Measurements from ENCODE around the gene SEC61B.
A peak's percentile ranks its signal among the peaks of the same experiment; 100 is the strongest.

Gene SEC61B

GRCh38 chr9:99221621-99222415 lies at the start of gene SEC61B, which contains the start of gene ALG2:
TSS of gene SEC61B (plus strand) at chr9:99222282. CDS start at chr9:99222364, 82 bp downstream.
TSS of gene ALG2 (minus strand) at chr9:99221942. CDS start at chr9:99221894, 48 bp downstream.
- peak; percentile 94 for ATAC-seq
- Mint-ChIP-seq H3K4me3 (peak within 1 kb of the TSS; percentile 100), H3K4me1 (peaks cover 67% of the 10 kb centered on the region), H3K27ac (peak within 1 kb of the TSS; percentile 100), H3K36me3 (peaks cover 84% of the 10 kb centered on the region), H3K9me3 (no peaks in the 10 kb centered on the region)
- DNase-seq (ENCODE audit: low spot score in 2 of 2) = peak; percentile 91 to 97

DNA sequence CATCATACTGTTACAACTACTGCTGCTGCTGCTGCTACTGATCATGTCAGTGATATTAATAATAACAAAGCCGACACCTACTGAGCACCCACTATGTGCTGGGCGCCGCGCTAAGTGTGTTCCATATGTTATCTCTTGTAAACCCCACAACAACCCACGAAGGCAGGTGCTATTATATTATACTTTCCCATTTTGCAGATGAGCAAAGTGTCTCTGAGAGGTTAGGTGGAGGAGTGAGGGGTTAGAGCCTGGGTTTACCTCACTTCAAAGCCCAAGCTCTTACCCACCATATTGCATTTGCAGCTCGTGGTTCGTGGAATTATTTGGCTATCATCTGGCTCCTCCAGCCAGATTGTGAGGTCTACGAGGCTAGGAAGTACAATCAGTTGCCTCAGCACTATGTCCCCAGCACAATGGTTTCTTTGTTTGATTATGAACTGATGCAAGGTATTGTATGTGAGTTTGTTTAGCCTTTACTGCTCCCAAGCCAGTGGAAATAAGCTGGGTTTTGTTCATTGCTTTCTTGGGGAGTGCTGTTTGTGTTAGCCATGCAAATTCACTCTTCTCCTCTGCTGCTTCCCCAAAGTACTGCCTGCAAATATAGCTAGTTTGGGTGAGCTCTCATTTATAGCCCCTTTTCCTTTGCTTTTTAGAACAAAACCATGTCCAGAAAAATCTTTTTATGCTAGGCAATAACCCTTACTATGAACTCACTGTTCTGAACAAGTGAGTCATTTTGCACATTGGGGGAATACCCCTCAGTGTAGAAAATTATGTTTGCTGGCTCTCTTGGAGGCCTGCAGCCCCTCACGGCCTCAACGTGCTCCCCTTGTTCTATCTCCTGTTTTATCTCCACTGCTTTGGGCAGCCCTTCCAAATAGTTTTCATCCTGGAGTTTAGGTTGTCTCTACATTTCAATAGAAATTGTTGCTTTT lies 48.2 kb upstream of the SEC61B start:
- Mint-ChIP-seq H3K27ac (no peak overlapping the region), H3K9me3 (no peaks in the 10 kb centered on the region), H3K4me1 (peaks cover 26% of the 10 kb centered on the region), H3K4me3 (no peak overlapping the region), H3K36me3 (no peaks in the 10 kb centered on the region)
- peak; percentile 85 for ATAC-seq
- peak in 1 of 2 donors; percentile 47 for DNase-seq (ENCODE audit: low spot score in 2 of 2)

DNA sequence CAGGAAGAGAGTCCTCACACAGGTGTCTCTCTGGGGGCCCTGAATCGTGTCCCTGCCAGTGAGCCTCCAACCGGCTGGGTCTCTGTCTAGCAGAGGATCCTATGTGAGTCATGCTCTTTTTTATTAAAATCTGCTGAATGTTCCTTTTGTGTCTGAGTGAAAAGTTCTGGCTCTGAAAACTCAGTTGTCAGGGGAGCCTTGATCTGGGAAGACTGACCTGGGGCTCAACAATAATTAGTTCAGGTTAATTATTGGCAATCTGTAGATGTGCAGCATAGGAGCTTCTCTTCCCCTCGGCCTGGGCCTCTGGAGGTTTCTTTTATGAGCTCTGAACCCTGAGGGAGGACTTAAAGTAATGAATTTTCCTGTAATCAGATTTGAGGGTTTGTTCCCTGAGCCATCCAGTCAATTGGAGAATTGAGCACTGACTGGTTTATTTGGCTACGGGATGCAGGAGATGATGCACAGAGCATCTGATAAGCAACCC lies 45.5 kb upstream of the SEC61B start:
- Mint-ChIP-seq H3K36me3 (peaks cover 2% of the 10 kb centered on the region), H3K4me1 (peaks cover 53% of the 10 kb centered on the region), H3K4me3 (no peak overlapping the region), H3K27ac (no peak overlapping the region), H3K9me3 (no peaks in the 10 kb centered on the region)
- no peak for ATAC-seq
- peak in 1 of 2 donors; percentile 39 for DNase-seq (ENCODE audit: low spot score in 2 of 2)

DNA sequence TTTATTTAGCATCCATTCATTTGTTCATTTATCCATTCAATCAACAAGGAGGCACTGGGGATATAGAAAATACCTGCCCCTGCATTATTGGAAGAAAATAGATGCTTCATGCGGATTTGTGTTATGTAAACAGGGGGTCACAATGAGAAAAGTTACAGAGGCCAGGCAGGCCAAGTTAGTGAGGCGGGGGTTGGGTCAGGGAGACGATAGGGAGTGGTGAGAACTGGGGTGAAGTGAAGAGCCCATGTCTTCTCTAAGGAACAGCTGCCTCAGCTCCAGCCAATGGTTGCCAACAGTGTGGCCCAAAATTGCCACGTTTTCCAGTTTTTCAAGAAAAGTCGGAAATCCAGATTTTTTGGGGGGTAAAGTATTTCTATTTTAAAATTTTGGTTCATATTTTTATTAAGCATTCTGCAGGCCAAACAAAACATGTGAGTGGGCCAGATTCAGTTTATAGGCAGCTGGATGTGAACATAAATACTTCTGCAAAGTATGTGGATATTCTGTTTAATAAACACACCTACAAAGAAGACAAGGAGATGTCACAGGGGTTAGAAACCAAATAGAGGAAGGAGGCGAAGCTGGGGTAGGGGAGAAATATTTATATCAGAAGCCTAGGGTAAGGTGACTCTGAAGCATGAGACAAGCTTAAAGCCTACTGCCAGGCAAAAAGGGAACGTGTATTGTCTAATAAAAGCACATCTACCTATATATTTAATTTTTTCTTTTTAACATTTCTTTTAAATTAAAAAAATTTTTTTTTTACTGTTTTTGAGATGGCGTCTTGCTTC lies 44.3 kb upstream of the SEC61B start:
- Mint-ChIP-seq H3K27ac (no peak overlapping the region), H3K4me3 (no peak overlapping the region), H3K4me1 (peaks cover 65% of the 10 kb centered on the region), H3K9me3 (no peaks in the 10 kb centered on the region), H3K36me3 (peaks cover 4% of the 10 kb centered on the region)
- DNase-seq (ENCODE audit: low spot score in 2 of 2) (peak in 1 of 2 donors; percentile 29), ATAC-seq (no peak)

DNA sequence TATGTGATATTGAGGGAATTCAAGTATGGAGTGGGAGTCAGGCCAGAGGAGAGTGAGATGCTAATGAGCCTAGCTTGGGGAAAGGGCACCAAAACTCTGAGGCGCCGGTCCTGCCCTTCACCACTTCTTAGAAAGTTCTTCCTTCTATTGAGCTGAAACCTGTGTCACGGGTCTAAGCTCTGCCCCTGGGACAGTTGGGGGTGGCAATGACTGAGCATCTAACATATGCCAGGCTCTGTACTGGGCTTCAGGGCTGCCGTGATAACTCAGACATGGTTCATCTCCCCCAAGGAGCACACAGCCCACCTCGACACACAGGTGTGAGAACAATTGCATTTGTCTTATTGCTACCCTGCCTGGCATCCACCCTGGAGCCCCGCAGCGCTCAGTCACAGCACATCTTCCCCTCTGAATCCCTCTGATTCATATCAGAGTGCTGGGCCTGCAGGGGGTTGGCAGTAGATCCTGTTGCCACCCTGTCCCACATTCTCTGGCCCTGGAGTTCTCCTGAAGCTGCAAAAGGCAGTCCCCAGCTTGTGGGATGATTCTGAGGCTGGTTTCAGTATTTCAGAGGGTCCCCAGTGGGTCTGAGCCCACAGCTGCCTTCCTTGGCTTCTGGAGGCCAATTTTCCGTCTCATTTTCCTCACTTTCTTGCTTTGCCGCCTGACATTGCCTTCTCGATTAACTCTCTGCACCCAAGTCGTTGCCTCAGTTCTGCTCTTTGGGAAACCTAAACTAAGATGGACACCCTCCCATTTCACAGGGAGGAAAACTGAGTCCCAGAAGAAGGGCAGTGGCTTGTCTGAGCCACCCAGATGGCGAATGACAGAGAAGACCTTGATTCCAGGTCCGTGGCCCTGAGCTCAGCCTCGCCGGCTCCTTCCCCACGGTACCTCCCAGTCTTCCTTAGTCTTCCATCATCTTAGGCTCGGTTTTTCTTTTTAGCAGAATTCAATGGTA lies 42.9 kb upstream of the SEC61B start:
- DNase-seq (ENCODE audit: low spot score in 2 of 2) = peak in 1 of 2 donors; percentile 47
- ATAC-seq = no peak
- no peak overlapping the region for H3K27ac Mint-ChIP-seq
- peaks cover 4% of the 10 kb centered on the region for H3K36me3 Mint-ChIP-seq
- no peak overlapping the region for H3K4me3 Mint-ChIP-seq
- peaks cover 68% of the 10 kb centered on the region for H3K4me1 Mint-ChIP-seq
- no peaks in the 10 kb centered on the region for H3K9me3 Mint-ChIP-seq

- peak overlapping the region; percentile 93 for H3K27ac Mint-ChIP-seq
- H3K4me1 Mint-ChIP-seq = peaks cover 75% of the 10 kb centered on the region
- peak; percentile 83 for ATAC-seq
- DNase-seq (ENCODE audit: low spot score in 2 of 2) = peak in 1 of 2 donors; percentile 49
- peaks cover 4% of the 10 kb centered on the region for H3K36me3 Mint-ChIP-seq
- H3K9me3 Mint-ChIP-seq = no peaks in the 10 kb centered on the region
- peak overlapping the region; percentile 54 for H3K4me3 Mint-ChIP-seq
Measured at GRCh38 chr9:99180199-99180598, 41.9 kb upstream of the SEC61B start.

DNA sequence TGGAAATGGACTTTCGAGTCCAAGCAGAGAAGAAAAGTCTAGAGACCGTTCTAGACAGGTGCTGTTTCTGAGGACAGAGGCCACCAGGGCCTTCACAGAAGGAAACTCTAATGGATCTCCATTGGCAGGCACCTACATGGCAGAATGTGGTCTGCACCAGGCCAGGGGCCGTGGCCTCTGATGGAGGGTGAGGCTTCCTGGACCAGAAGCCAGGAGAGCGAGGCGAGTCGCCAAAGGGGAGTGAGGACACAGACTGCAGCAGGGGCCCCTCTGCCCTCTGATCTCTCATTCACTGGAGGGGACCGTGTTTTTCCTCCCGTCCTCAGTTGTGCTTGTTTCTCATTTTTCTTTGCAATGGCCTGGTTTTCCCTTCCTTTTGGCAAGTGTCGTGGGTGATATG lies 41.4 kb upstream of the SEC61B start:
- H3K4me1 Mint-ChIP-seq = peaks cover 79% of the 10 kb centered on the region

DNA sequence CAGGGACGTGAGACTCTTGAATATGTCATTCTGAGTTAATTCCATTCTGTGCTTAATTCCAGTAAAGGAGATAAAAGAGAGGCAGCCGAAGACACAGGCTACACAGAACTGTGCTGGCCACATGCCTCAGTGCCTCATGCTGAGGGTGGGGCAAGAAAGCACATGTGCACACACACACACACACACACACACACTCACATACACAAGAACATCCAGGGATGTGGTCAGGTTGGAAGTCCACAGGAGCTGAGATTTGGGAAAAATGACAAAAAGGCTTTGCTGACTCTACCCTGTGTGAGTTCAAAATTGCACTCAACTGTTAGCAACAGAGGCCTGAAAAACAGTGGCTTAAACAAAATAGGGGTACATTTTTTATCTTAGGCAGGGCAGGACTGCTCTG lies 40.9 kb upstream of the SEC61B start:
- H3K9me3 Mint-ChIP-seq = no peaks in the 10 kb centered on the region
- no peak for ATAC-seq
- peaks cover 80% of the 10 kb centered on the region for H3K4me1 Mint-ChIP-seq
- peaks cover 4% of the 10 kb centered on the region for H3K36me3 Mint-ChIP-seq
- peak overlapping the region; percentile 93 for H3K27ac Mint-ChIP-seq
- no peak for DNase-seq (ENCODE audit: low spot score in 2 of 2)
- peak overlapping the region; percentile 54 for H3K4me3 Mint-ChIP-seq

More for the DNA sequence above, 41.4 kb upstream of the SEC61B start:
- Mint-ChIP-seq H3K9me3 (no peaks in the 10 kb centered on the region), H3K36me3 (peaks cover 4% of the 10 kb centered on the region), H3K4me3 (peak overlapping the region; percentile 54), H3K27ac (peak overlapping the region; percentile 93)
- ATAC-seq (peak; percentile 3), DNase-seq (ENCODE audit: low spot score in 2 of 2) (peak in 1 of 2 donors; percentile 61)

DNA sequence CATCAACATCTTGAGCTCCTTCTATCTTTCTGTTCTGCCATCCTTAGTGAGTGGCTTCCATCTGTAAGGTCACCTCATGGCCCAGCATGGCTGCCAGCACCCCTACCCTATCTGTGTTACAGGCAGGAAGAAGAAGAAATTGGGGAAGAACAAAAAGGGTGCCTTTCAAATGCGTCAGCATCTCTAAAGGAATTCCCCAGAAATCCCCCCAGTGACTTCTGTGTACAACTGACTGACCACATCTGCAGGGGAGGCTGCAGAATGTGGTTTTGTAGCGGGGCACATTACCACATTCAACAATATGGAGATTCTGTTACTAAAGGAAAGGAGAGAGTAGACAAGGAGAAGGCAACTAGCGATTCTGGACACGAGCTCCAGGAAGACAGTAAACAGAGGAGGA lies 40.5 kb upstream of the SEC61B start:
- Mint-ChIP-seq H3K4me3 (peak overlapping the region; percentile 54), H3K9me3 (no peaks in the 10 kb centered on the region), H3K36me3 (peaks cover 4% of the 10 kb centered on the region), H3K4me1 (peaks cover 76% of the 10 kb centered on the region), H3K27ac (peak overlapping the region; percentile 93)
- ATAC-seq = peak; percentile 44
- peak; percentile 18 to 71 for DNase-seq (ENCODE audit: low spot score in 2 of 2)

GRCh38 chr9:99182356-99182755 lies 39.7 kb upstream of the SEC61B start:
- no peaks in the 10 kb centered on the region for H3K9me3 Mint-ChIP-seq
- ATAC-seq (no peak), DNase-seq (ENCODE audit: low spot score in 2 of 2) (no peak)
- no peak overlapping the region for H3K4me3 Mint-ChIP-seq
- H3K36me3 Mint-ChIP-seq = peaks cover 4% of the 10 kb centered on the region
- peaks cover 73% of the 10 kb centered on the region for H3K4me1 Mint-ChIP-seq
- no peak overlapping the region for H3K27ac Mint-ChIP-seq

DNA sequence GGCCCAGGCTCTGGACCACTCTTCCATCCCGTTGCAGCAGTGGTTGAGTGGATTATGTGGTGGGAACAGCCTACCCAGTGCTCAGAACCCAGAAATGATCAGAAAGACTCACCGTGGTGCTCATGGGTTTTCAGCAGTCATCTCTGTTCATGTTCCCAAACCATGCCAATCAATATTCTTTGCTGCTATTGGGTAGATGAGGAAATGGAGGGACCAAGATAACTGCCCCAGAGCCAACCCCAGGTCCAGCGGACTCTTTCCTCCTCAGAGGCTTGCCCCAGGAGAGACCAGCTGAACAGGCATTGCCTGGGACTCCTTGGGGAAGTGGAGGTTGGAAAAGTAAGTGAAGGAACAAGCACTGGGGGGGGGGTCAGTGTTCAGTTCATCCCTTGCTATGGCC lies 38.5 kb upstream of the SEC61B start:
- Mint-ChIP-seq H3K36me3 (peaks cover 4% of the 10 kb centered on the region), H3K27ac (peak overlapping the region; percentile 89), H3K4me1 (peaks cover 70% of the 10 kb centered on the region), H3K9me3 (no peaks in the 10 kb centered on the region), H3K4me3 (peak overlapping the region; percentile 54)
- DNase-seq (ENCODE audit: low spot score in 2 of 2) = no peak
- ATAC-seq = no peak

DNA sequence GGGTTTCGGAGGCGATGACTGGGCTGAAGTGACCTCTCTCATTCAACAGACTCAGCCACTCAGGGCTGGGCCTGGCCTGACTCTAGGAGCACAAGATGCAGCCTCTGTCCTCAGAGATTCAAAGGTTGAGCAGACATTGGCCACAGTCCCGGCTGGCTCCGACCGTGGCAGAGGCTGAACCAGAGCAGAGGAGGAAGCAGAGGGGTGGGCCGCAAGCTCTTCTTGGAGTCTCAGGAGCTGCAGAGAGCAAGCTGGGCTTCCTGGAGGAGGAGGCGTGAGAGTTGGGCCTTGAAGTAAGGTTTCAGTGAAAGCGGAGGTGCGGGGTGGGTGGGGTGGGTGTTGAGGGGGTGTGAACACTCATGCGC lies 38.0 kb upstream of the SEC61B start:
- DNase-seq (ENCODE audit: low spot score in 2 of 2) (peak in 1 of 2 donors; percentile 63), ATAC-seq (peak; percentile 2)
- Mint-ChIP-seq H3K9me3 (no peaks in the 10 kb centered on the region), H3K27ac (peak overlapping the region; percentile 89), H3K36me3 (peaks cover 4% of the 10 kb centered on the region), H3K4me1 (peaks cover 65% of the 10 kb centered on the region), H3K4me3 (peak overlapping the region; percentile 54)

GRCh38 chr9:99184475-99185347 lies 37.4 kb upstream of the SEC61B start:
- Mint-ChIP-seq H3K9me3 (no peaks in the 10 kb centered on the region), H3K4me1 (peaks cover 59% of the 10 kb centered on the region), H3K36me3 (peaks cover 4% of the 10 kb centered on the region), H3K4me3 (peak overlapping the region; percentile 54), H3K27ac (peak overlapping the region; percentile 89)
- ATAC-seq = peak; percentile 89
- peak; percentile 72 to 89 for DNase-seq (ENCODE audit: low spot score in 2 of 2)

All from stimulated activated effector memory CD8-positive, alpha-beta T cell treated with anti-CD3 and anti-CD28 coated beads, Interleukin-12 subunit alpha, Interleukin-12 subunit beta, amount 100 ng/mL, for 72 hours (primary cell).